Measurements from ENCODE around the gene NOXA1. TPM values are rescaled to one million over a fixed set of nuclear protein-coding genes. Genes with fewer than 3 reads are reported as not detected.

NOXA1 gene
- total and polyA plus RNA-seq, 9 of the 15 experiments (the other 6 are each of a cell fraction or from before 2014, with no cell fraction given): 0.07 to 1.2 (median 0.20) TPM; not detected in 4

DNA sequence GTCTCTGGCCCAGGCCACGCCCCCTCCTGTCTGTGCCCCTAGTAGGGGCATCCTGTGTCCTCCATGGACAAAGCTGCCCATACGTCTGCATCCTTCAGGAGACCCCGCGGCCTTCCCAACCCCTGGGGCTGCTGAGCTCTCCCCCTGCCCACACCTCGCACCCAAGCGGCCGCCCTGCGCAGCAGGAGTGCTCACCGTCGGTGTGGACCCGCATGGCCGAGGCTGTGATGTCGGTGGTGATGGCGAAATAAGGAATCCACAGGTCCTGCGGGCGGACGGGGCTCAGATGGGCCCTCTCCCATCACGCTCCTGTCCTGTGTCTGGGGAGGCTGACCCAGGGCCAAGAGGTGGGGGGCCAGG, 40.7 kb downstream of the NOXA1 start:
- H3K9me3 ChIP-seq (replicated peaks; ENCODE audit: control insufficient read depth, insufficient read depth, low read depth, low read length): no peaks in the 10 kb centered on the region
- H2AFZ ChIP-seq (ENCODE audit: low read depth, low read length): no peak overlapping the region
- DNase-seq (ENCODE audit: extremely low read depth in 1 of 4, low spot score in 3 of 4): no peak
- in situ Hi-C loops (cut with MboI): no loop called here
- BruUV-seq (replicated peaks): no TSS peak
- H3K79me2 ChIP-seq (ENCODE audit: control insufficient read depth, insufficient read depth, low read length): peaks cover under 1% of the 10 kb centered on the region; the same call in 1 of the 3 replicates
- no peak overlapping the region for H3K9ac ChIP-seq (ENCODE audit: insufficient read depth in 1 of 2, low read depth in 2 of 2, low read length in 2 of 2)
- H3K4me1 ChIP-seq (replicated peaks in 1 of 2; ENCODE audit: control insufficient read depth in 2 of 2, insufficient read depth in 2 of 2, low read length in 2 of 2): peaks cover 17 to 79% of the 10 kb centered on the region in 2 experiments
- no peak overlapping the region for H3K27ac ChIP-seq (ENCODE audit: extremely low read depth, low read depth, low read length)
- POLR2A ChIA-PET: interaction anchor here (1.0 kb wide), 1 partner anchor 28 kb away, joined by 3 read pairs; no protein-coding TSS in a partner anchor
- TF ChIP-seq KDM1A (IDR thresholded peaks at IDR 0.05): no peak
- TF ChIP-seq ZNF431 (CRISPR knock-in tag; IDR thresholded peaks at IDR 0.05): no peak
- no peak for TF ChIP-seq ZBTB34 (CRISPR knock-in tag; IDR thresholded peaks at IDR 0.05)
- TF ChIP-seq ATF2 (CRISPR knock-in tag; IDR thresholded peaks at IDR 0.05): no peak
- no peak for TF ChIP-seq PURB (CRISPR knock-in tag; IDR thresholded peaks at IDR 0.05; ENCODE audit: low read depth)
- no peak for TF ChIP-seq PPARD (CRISPR knock-in tag; IDR thresholded peaks at IDR 0.05)
- no peak for TF ChIP-seq CBFB (CRISPR knock-in tag; IDR thresholded peaks at IDR 0.05)
- 66% methylated on average over 16 of the region's 18 CpGs for WGBS (ENCODE audit: insufficient coverage, low coverage, missing lambda C conversion rate)
- H3K36me3 ChIP-seq (ENCODE audit: control insufficient read depth, insufficient read depth, low read length): no peaks in the 10 kb centered on the region
- H3K4me2 ChIP-seq (ENCODE audit: insufficient read depth, low read length): no peak overlapping the region
- FAIRE-seq: no peak
- H3K27me3 ChIP-seq (ENCODE audit: control insufficient read depth in 2 of 2, insufficient read depth in 2 of 2, low read length in 2 of 2): no peaks in the 10 kb centered on the region
- no peak for ATAC-seq
- H4K20me1 ChIP-seq (replicated peaks; ENCODE audit: control insufficient read depth, insufficient read depth, low read length): no peaks in the 10 kb centered on the region
- no peak overlapping the region for H3K4me3 ChIP-seq
- intact Hi-C loops (cut with micrococcal nuclease): no loop called here
- CTCF ChIA-PET (ENCODE audit: low intra/inter-chr PET ratio): no interaction called here
- H3K9me1 ChIP-seq (ENCODE audit: control insufficient read depth, insufficient read depth, low read length): no peaks in the 10 kb centered on the region
